Type B pancreatic cell (in vitro differentiated cells): ENCODE results near the gene SLC39A8. TPM values are rescaled to one million over a fixed set of nuclear protein-coding genes. Genes with fewer than 3 reads are reported as not detected.

Experiments used
- DNase-seq: peaks from one replicate; pipeline ENCODE4 v3.0.0; 2021; ENCODE audit warnings: mixed read lengths; ENCODE audit not compliant: unreplicated experiment; ENCODE audit errors: extremely low spot score
- H3K27ac Mint-ChIP-seq: 2 replicates; pipeline ENCODE4 v1.8.0; 2021; ENCODE audit warnings: mild to moderate bottlenecking, mixed read lengths
- H3K27me3 Mint-ChIP-seq: 2 replicates; pipeline ENCODE4 v1.8.0; 2021; ENCODE audit warnings: mixed read lengths
- H3K36me3 Mint-ChIP-seq: 2 replicates; pipeline ENCODE4 v1.8.0; 2021; ENCODE audit warnings: mixed read lengths
- H3K4me1 Mint-ChIP-seq: one replicate; pipeline ENCODE4 v1.8.0; 2021; ENCODE audit warnings: mixed read lengths; ENCODE audit not compliant: unreplicated experiment
- H3K4me3 Mint-ChIP-seq: 2 replicates; pipeline ENCODE4 v1.8.0; 2021; ENCODE audit warnings: mild to moderate bottlenecking, mixed read lengths
- H3K9me3 Mint-ChIP-seq: 2 replicates; pipeline ENCODE4 v1.8.0; 2021; ENCODE audit warnings: mixed read lengths
- total RNA-seq: library from RNA; stranded (reverse); gene quantifications from 2 replicates; pipeline ENCODE4 v1.2.1, GENCODE V29; 2021; ENCODE audit warnings: low replicate concordance
- TF ChIP-seq, protein P1 (sequence below): fragments of 200-600 bp; sonication (generic); conservative IDR thresholded peaks from 2 replicates; pipeline ENCODE4 v1.5.0; 2021; ENCODE audit warnings: antibody characterized with exemption, mild to moderate bottlenecking

The SLC39A8 gene
- total RNA-seq, 1 donor from 2014 or later: 8.3 TPM

DNA sequence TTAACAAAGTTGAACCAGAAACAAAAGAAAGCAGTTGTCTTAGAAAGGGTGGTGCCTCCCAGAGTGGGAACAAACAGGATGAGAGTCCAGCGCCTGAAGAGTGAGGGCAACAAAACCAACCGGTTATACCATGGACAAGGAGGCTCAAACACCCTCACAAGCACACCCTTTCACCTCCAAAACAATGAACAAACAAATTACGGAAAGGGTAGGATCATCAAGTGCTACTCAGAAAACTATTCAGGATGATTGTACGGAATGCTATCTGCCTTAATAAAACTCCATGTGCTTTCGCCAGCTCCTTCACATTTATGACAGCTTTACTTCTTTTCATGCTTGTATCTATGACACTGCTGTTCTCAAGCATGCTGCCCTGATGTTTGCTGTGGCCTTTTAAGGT lies 26.8 kb downstream of the SLC39A8 start:
- H3K4me1 Mint-ChIP-seq: peaks cover 26% of the 10 kb centered on the region
- H3K9me3 Mint-ChIP-seq: no peaks in the 10 kb centered on the region
- no peak overlapping the region for H3K4me3 Mint-ChIP-seq
- no peak overlapping the region for H3K27ac Mint-ChIP-seq
- DNase-seq: no peak
- no peaks in the 10 kb centered on the region for H3K27me3 Mint-ChIP-seq
- H3K36me3 Mint-ChIP-seq: peaks cover 8% of the 10 kb centered on the region
- TF ChIP-seq, protein P1, sequence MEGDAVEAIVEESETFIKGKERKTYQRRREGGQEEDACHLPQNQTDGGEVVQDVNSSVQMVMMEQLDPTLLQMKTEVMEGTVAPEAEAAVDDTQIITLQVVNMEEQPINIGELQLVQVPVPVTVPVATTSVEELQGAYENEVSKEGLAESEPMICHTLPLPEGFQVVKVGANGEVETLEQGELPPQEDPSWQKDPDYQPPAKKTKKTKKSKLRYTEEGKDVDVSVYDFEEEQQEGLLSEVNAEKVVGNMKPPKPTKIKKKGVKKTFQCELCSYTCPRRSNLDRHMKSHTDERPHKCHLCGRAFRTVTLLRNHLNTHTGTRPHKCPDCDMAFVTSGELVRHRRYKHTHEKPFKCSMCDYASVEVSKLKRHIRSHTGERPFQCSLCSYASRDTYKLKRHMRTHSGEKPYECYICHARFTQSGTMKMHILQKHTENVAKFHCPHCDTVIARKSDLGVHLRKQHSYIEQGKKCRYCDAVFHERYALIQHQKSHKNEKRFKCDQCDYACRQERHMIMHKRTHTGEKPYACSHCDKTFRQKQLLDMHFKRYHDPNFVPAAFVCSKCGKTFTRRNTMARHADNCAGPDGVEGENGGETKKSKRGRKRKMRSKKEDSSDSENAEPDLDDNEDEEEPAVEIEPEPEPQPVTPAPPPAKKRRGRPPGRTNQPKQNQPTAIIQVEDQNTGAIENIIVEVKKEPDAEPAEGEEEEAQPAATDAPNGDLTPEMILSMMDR: no peak

DNA sequence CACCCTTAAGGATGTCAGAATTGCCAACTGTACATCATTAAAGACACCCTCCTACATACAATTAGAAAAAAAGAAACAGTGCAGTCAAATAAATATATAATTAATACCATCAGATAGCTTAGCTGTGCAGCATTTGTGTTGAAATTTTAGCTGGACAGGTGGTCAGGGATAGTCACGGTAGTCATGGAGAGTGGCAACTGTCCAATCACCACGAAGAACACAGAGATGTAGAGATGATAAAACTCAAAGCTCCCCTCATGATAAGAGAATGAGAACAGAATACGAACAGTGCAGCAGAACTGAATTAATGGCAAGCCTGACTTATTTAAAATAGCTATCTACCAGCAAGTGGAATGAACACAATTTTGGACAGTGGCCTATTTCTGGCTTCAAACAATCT lies 27.2 kb downstream of the SLC39A8 start:
- H3K36me3 Mint-ChIP-seq: peaks cover 6% of the 10 kb centered on the region
- no peak overlapping the region for H3K4me3 Mint-ChIP-seq
- TF ChIP-seq, protein P1: no peak
- H3K27me3 Mint-ChIP-seq: no peaks in the 10 kb centered on the region
- H3K4me1 Mint-ChIP-seq: peaks cover 26% of the 10 kb centered on the region
- no peak overlapping the region for H3K27ac Mint-ChIP-seq
- H3K9me3 Mint-ChIP-seq: no peaks in the 10 kb centered on the region
- DNase-seq: no peak

DNA sequence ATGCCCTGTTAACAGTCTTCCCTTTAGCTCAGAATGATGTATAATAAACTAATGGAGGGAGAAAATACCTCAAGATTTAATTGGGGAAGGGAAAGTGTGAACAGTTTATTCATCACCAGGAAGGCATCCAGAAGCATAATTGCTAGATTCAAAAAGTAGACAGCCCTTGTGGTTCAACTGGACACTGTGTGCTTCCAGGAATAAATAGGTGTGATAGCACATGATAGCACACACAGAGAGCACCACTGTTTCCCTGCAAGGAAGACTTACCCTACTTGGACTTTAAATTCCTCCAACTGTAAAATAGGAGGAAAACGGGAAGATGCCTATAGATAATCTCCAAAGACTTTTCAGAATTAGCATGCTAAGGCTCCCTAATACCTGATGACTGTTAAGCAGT lies 27.8 kb downstream of the SLC39A8 start:
- no peaks in the 10 kb centered on the region for H3K27me3 Mint-ChIP-seq
- H3K27ac Mint-ChIP-seq: no peak overlapping the region
- DNase-seq: no peak
- no peak overlapping the region for H3K4me3 Mint-ChIP-seq
- TF ChIP-seq, protein P1: no peak
- H3K9me3 Mint-ChIP-seq: no peaks in the 10 kb centered on the region
- peaks cover 26% of the 10 kb centered on the region for H3K4me1 Mint-ChIP-seq
- H3K36me3 Mint-ChIP-seq: peaks cover 4% of the 10 kb centered on the region

DNA sequence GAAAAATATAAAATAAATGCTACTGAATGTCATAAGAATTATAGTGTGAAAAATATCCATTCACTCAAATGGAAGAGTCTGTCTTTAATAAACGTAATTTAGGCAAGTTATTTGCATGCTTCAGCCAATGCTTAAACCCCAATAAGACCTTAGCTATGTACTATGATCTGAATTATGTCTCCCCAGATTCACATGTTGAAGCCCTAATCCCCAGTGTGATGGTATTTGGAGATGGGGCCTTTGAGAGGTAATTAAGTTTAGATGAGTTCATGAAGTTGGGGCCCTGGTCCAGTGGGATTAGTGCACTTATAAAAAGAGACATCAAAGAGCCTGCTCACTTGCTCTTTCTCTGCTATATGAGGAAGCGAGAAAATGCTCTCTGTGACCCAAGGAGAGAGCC lies 28.7 kb downstream of the SLC39A8 start:
- Mint-ChIP-seq H3K9me3 (no peaks in the 10 kb centered on the region), H3K27ac (no peak overlapping the region), H3K4me3 (no peak overlapping the region), H3K36me3 (peaks cover 4% of the 10 kb centered on the region), H3K27me3 (no peaks in the 10 kb centered on the region), H3K4me1 (peaks cover 26% of the 10 kb centered on the region)
- TF ChIP-seq, protein P1: no peak
- no peak for DNase-seq

DNA sequence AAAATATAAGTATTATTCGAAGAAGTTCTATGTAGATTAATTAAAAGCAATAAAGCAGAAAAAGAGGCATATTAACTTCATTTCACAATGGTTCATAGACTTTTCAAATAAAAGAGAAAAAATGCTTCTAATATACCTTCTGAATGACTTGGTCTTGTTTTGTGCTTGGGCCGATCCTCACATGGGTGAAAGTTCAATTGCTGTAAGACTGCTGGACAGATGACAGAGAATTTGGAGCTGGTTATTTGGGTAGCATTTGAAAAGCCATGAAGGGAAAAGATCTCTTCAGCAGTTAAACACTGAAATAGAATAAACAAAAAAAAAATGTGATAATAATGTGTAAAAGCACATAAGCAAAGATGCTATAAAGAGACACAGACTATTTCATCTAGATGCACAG lies 29.8 kb downstream of the SLC39A8 start:
- H3K27ac Mint-ChIP-seq: no peak overlapping the region
- TF ChIP-seq, protein P1: no peak
- peaks cover 4% of the 10 kb centered on the region for H3K36me3 Mint-ChIP-seq
- no peaks in the 10 kb centered on the region for H3K27me3 Mint-ChIP-seq
- no peak overlapping the region for H3K4me3 Mint-ChIP-seq
- peaks cover 20% of the 10 kb centered on the region for H3K4me1 Mint-ChIP-seq
- no peak for DNase-seq
- H3K9me3 Mint-ChIP-seq: no peaks in the 10 kb centered on the region

DNA sequence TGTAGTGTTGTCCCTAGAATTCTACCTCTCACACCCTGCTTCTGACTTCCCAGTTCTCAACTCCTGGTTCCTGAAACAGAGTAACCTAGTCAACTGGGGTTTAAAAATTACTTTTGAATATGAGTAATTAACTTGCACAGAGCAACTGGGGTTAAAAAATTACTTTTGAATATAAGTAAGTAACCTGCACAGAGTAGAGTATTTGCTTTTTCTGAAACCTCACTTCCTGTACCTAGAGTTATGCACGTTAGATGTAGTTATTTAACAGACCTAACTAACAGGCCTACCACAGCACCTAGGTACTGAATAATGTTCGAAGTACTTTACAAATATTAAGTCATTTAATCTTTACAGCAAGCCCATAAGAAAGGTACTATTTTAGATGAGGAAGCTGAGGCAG lies 32.9 kb downstream of the SLC39A8 start:
- no peaks in the 10 kb centered on the region for H3K4me1 Mint-ChIP-seq
- H3K4me3 Mint-ChIP-seq: no peak overlapping the region

More for the DNA sequence above, 32.9 kb downstream of the SLC39A8 start:
- Mint-ChIP-seq H3K9me3 (no peaks in the 10 kb centered on the region), H3K27ac (no peak overlapping the region), H3K36me3 (peaks cover 4% of the 10 kb centered on the region), H3K27me3 (no peaks in the 10 kb centered on the region)
- DNase-seq: no peak
- TF ChIP-seq, protein P1: no peak
